ENCODE data around the gene SLC45A3.

The SLC45A3 gene

GRCh38 chr1:205631768-205632668 lies 48.3 kb downstream of the SLC45A3 start, which contains the start of gene ELK4:
ELK4 (minus strand) TSS chr1:205632011; CDS start chr1:205623882, 8,129 bp downstream.
- peak; percentile 99 for DNase-seq

GRCh38 chr1:205631010-205631767 lies 49.1 kb downstream of the SLC45A3 start:
- peak; percentile 73 for DNase-seq

- no peak for DNase-seq
Measured at GRCh38 chr1:205630651-205631009, 49.7 kb downstream of the SLC45A3 start.

GRCh38 chr1:205630241-205630640 lies 50.1 kb downstream of the SLC45A3 start:
- no peak for DNase-seq

- no peak for DNase-seq
Measured at GRCh38 chr1:205629751-205630150, 50.6 kb downstream of the SLC45A3 start.

GRCh38 chr1:205627956-205628355 lies 52.4 kb downstream of the SLC45A3 start:
- DNase-seq: no peak

GRCh38 chr1:205626216-205626615 lies 54.1 kb downstream of the SLC45A3 start:
- DNase-seq: no peak

- DNase-seq: no peak
Measured at GRCh38 chr1:205623646-205624045, 56.7 kb downstream of the SLC45A3 start.

GRCh38 chr1:205620269-205620668 lies 60.0 kb downstream of the SLC45A3 start:
- no peak for DNase-seq

- DNase-seq: no peak
Measured at GRCh38 chr1:205619376-205619775, 60.9 kb downstream of the SLC45A3 start.

GRCh38 chr1:205616563-205617293 lies 63.6 kb downstream of the SLC45A3 start:
- DNase-seq: no peak

GRCh38 chr1:205615789-205616188 lies 64.5 kb downstream of the SLC45A3 start:
- DNase-seq: no peak

- DNase-seq: no peak
Measured at GRCh38 chr1:205613854-205614412, 66.4 kb downstream of the SLC45A3 start.

GRCh38 chr1:205612556-205612955 lies 67.8 kb downstream of the SLC45A3 start:
- DNase-seq: no peak

GRCh38 chr1:205612104-205612503 lies 68.2 kb downstream of the SLC45A3 start:
- no peak for DNase-seq

- no peak for DNase-seq
Measured at GRCh38 chr1:205610901-205611466, 69.3 kb downstream of the SLC45A3 start.

- DNase-seq: no peak
Measured at GRCh38 chr1:205610036-205610435, 70.3 kb downstream of the SLC45A3 start.
